GM13976 (cell line): ENCODE measurements around the gene DDI2.
"Not testable (repeated sequence)": the region's sequence is repeated elsewhere in the genome, so short reads cannot be mapped to it uniquely, and the experiment has no call there.

Source experiments
- DNase-seq: peaks from one replicate; pipeline ENCODE4 v3.0.0; 2012; ENCODE audit warnings: low spot score
- CTCF ChIP-seq: IDR thresholded peaks from 2 replicates; pipeline ENCODE4 v1.5.1; 2012; ENCODE audit warnings: borderline replicate concordance, mild to moderate bottlenecking; ENCODE audit not compliant: insufficient read depth; ENCODE audit errors: extremely low read depth, missing control alignments, control extremely low read depth
- in situ Hi-C: fragments of 300-500 bp; cut with MboI; formaldehyde crosslinking; loops from one replicate; pipeline ENCODE4 v1.12.0; 2022; ENCODE audit warnings: low sequenced_read_pairs, mixed read lengths, inconsistent platforms; ENCODE audit not compliant: unreplicated experiment

The DDI2 gene

DNA sequence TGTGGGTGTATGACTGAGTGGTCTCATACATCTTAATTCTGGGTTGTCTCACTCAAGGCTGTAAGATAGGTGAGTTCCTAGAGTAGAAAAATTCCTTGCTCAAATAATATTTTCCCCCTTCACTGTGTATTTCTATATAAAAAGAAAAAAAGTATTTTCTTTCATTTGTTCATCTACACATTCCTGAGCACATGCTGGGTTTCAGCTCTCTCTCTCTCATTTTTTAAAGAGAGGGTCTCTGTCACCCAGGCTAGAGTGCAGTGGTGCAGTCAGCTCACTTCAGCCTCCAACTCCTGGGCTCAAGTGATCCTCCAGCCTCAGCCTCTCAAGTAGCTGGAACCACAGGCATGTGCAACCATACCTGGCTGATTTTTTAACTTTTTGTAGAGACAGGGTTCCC is 22.0 kb downstream of the DDI2 start:
- DNase-seq, result no peak
- TF ChIP-seq CTCF, result no peak
- in situ Hi-C loops, result no loop called here

- in situ Hi-C loops, result no loop called here
- no peak for DNase-seq
- no peak for TF ChIP-seq CTCF
Measured at GRCh38 chr1:15639931-15640330, 22.7 kb downstream of the DDI2 start.

DNA sequence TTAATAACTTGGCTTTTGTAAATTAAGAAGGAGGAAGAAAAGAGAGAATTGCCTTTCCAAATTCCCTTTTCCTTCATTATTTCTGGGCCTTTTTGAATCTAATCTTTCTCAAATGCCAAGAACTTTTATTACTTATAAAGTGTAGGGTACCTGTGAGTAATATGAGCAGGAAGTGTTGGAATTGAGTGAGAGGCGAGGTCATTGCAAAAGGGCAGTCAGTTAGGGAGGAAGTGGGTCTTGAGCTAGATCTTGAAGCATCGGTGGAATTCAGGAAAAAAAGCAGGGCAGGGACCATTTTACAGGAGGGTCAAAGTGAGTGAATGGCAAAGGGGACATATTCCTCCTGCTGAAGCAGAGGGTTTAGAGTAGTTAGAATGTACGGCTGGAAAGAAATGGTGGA is 23.4 kb downstream of the DDI2 start:
- in situ Hi-C loops, result no loop called here
- TF ChIP-seq CTCF, result no peak
- DNase-seq, result no peak

DNA sequence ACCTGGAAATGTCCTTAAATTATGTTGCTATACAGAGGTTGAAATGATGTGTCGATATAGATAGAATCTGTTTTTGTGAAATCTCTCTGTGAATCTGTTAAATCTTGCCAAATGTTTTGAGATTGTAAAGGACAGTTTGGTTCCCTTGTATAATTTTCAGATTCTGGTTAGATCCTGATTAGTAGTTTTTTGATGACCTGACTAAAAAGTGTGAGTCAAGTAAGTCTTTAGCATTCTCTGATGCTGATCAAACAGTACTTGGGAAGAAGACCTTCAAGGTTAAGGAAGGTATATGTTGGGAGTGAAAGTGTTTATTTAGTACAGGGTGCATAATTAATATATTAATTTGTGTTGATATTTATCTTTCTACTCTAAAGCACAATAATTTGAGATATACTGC is 32.7 kb downstream of the DDI2 start:
- in situ Hi-C loops, result no loop called here
- DNase-seq, result no peak
- TF ChIP-seq CTCF, result no peak

DNA sequence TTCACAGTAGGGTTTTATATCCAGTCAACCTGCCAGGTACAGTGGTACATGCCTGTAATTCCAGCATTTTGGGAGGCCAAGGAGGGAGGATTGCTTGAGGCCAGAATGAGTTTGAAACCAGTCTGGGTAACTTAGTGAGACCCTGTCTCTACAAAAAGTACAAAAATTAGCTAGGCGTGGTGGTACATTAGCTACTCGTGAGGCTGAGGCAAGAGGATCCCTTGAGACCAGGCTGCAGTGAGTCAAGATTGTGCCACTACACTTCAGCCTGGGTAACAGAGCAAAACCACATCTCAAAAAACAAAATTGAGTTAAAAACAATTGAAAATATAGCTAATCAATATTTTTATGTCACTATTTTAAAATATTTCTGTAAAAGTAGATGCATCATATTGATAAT is 33.2 kb downstream of the DDI2 start:
- in situ Hi-C loops, result no loop called here
- no peak for DNase-seq
- no peak for TF ChIP-seq CTCF

DNA sequence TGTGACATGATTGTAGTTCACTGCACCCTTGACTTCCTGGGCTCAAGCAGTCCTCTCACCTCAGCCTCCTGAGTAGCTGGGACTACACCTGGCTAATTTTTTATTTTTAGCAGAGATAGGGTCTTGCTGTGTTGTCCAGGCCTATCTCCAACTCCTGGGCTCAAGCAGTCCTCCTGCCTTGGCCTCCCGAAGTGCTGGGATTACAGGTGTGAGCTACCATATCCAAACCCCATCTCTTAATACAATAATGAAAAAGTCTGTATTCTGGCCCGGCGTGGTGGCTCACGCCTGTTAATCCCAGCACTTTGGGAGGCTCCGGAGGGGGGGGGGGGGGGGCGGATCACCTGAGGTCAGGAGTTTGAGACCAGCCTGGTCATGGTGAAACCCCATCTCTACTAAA is 34.9 kb downstream of the DDI2 start:
- in situ Hi-C loops, result not testable (repeated sequence)

DNA sequence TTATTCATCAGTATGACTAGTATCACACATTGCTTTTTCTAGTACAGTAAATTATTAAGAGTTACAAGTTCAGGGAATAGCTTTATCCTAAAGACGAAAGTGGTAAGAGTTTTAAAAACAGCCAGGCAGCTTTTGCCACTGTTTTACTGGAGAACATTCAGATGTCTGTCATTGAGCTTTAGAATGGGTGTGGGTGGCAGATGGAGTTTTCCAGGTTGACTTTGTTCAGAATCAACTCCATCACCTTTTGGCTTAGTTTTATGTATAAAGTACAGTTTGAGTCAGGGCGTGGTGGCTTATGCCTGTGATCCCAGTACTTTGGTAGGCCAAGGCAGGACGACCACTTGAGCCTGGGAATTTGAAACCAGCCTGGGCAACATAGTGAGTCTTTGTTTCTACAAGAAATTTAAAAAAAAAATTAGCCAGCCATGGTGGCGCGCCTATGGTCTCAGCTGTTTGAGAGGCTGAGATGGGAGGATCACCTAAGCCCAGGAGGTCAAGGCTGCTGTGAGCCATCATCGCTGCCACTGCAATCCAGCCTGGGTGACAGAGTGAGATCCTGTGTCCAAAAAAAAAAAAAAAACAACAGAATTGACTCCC is 36.9 kb downstream of the DDI2 start:
- DNase-seq, result no peak
- in situ Hi-C loops, result no loop called here
- TF ChIP-seq CTCF, result no peak

More for the DNA sequence above, 34.9 kb downstream of the DDI2 start:
- not testable (repeated sequence) for DNase-seq
